ENCODE measurements around the gene PNP.
A peak's percentile ranks its signal among the peaks of the same experiment; 100 is the strongest.

Gene PNP

DNA sequence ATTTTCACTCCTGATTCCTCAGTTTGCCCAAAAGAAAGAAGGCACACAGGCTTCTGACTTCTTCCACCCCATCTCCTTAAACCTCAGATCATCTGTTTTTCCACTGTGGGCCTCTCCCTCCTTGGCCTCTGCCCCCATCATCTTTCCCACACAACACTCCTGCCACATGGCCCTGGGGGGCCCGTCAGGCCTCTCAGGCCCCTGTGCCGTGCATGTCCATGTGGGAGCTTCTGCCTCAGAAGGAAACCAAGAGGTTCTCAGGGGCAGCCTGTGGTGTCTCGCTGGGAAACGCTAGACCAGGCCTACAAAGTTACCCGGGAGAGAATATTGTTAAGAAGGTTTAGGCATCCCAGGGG, 41.2 kb upstream of the PNP start:
- no peaks in the 10 kb centered on the region for H4K20me1 ChIP-seq (ENCODE audit: insufficient read depth, low read length)
- TF ChIP-seq, protein P1, sequence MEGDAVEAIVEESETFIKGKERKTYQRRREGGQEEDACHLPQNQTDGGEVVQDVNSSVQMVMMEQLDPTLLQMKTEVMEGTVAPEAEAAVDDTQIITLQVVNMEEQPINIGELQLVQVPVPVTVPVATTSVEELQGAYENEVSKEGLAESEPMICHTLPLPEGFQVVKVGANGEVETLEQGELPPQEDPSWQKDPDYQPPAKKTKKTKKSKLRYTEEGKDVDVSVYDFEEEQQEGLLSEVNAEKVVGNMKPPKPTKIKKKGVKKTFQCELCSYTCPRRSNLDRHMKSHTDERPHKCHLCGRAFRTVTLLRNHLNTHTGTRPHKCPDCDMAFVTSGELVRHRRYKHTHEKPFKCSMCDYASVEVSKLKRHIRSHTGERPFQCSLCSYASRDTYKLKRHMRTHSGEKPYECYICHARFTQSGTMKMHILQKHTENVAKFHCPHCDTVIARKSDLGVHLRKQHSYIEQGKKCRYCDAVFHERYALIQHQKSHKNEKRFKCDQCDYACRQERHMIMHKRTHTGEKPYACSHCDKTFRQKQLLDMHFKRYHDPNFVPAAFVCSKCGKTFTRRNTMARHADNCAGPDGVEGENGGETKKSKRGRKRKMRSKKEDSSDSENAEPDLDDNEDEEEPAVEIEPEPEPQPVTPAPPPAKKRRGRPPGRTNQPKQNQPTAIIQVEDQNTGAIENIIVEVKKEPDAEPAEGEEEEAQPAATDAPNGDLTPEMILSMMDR (IDR thresholded peaks at IDR 0.05; ENCODE audit: low read length): no peak
- TF ChIP-seq EZH2 (IDR thresholded peaks at IDR 0.05; ENCODE audit: borderline replicate concordance, low read length): no peak
- H3K27ac ChIP-seq (ENCODE audit: low read depth, low read length, poor library complexity, severe bottlenecking): no peak overlapping the region
- H3K4me2 ChIP-seq (ENCODE audit: low read length): peak overlapping the region; percentile 20; the same call in 1 of the 2 replicates
- H2AFZ ChIP-seq (ENCODE audit: low read length): no peak overlapping the region
- no peaks in the 10 kb centered on the region for H3K9me2 ChIP-seq (ENCODE audit: low read depth, low read length)
- H3K9ac ChIP-seq (ENCODE audit: low read length): peak overlapping the region; percentile 24; the same call in 1 of the 2 replicates
- no peaks in the 10 kb centered on the region for H3K9me3 ChIP-seq (ENCODE audit: low read length)
- no peaks in the 10 kb centered on the region for H3K79me2 ChIP-seq (ENCODE audit: insufficient read depth, low read length)
- no peaks in the 10 kb centered on the region for H3K36me3 ChIP-seq (ENCODE audit: insufficient read depth, low read length)
- no peak overlapping the region for H3K4me3 ChIP-seq (ENCODE audit: low read depth, low read length, poor library complexity, severe bottlenecking)
- H3K27me3 ChIP-seq (ENCODE audit: insufficient read depth, low read length): no peaks in the 10 kb centered on the region
- peaks cover 14% of the 10 kb centered on the region for H3K4me1 ChIP-seq (ENCODE audit: insufficient read depth, low read length, severe bottlenecking)
- no peaks in the 10 kb centered on the region for H3F3A ChIP-seq (ENCODE audit: insufficient read depth, low read length)

DNA sequence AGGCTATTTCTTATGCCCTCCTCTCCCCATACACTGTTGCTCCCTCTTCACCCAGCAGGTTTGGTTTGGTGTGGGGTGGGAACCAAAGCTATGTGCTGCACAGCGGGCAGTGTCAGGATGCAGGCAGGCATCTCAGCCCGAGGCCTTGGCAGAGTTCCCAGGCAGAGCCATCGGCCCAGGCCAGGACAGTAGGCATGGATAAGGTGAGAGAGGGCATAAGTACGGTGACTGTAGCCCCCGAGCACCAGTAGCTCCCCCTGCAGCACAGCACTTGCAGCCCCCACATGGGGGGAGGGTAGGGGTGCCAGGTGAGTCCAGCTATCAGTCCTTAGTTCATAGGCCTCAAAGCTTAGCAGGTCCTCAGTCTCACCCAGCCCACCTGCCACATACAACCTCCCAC, 40.4 kb upstream of the PNP start:
- Histone ChIP-seq H3K9ac (ENCODE audit: low read length) (no peak overlapping the region), H3K4me3 (ENCODE audit: low read depth, low read length, poor library complexity, severe bottlenecking) (no peak overlapping the region), H3K4me1 (ENCODE audit: insufficient read depth, low read length, severe bottlenecking) (peaks cover 14% of the 10 kb centered on the region), H2AFZ (ENCODE audit: low read length) (no peak overlapping the region), H3K27ac (ENCODE audit: low read depth, low read length, poor library complexity, severe bottlenecking) (no peak overlapping the region), H3K79me2 (ENCODE audit: insufficient read depth, low read length) (no peaks in the 10 kb centered on the region), H3K27me3 (ENCODE audit: insufficient read depth, low read length) (no peaks in the 10 kb centered on the region), H3K9me2 (ENCODE audit: low read depth, low read length) (no peaks in the 10 kb centered on the region), H3F3A (ENCODE audit: insufficient read depth, low read length) (no peaks in the 10 kb centered on the region), H3K36me3 (ENCODE audit: insufficient read depth, low read length) (no peaks in the 10 kb centered on the region), H3K9me3 (ENCODE audit: low read length) (no peaks in the 10 kb centered on the region), H4K20me1 (ENCODE audit: insufficient read depth, low read length) (no peaks in the 10 kb centered on the region), H3K4me2 (ENCODE audit: low read length) (no peak overlapping the region)
- TF ChIP-seq, protein P1 (IDR thresholded peaks at IDR 0.05; ENCODE audit: low read length): no peak
- TF ChIP-seq EZH2 (IDR thresholded peaks at IDR 0.05; ENCODE audit: borderline replicate concordance, low read length): no peak

DNA sequence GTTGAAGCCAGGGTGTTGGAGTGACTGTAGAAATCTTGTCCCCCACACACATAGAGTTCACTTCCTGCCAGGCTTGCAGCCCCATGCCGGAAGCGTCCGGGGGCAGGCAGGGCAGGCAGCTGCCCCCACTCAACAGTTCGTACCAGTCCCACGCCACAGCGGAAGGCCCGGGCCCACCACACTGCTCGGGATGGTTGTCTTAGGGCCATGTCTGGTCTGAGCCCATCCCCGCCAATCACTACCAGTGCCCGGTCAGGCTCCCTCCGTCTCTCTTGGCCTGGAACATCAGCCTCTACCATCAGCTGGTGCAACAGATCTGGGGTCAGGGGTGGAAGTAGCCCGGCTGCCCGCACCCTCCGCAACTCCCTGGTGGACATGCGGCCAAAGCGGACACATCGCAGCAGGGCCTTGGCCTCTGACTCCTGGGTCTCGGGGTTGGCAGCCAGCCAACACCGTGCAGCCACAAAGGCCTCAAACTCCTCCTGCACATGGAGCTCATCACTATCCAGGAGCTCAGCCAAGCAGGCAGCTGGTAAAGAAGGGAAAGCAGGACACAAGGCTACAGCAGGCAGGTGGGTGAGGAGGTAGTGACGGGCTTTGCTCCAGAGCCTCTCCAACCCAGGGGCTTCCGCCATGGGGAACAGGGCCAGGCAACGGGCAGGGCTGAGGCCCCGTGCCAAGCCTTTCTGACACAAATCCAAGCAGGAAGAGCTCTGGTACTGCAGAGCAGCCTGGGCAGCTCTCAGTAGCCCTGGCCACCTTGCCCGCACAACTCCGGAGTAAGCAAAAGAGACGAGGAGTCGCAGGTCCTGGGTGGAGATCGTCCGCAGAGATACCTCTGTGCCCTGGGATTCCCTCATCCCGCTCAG, 39.2 kb upstream of the PNP start:
- Histone ChIP-seq H3K36me3 (ENCODE audit: insufficient read depth, low read length) (no peaks in the 10 kb centered on the region), H3K9me3 (ENCODE audit: low read length) (no peaks in the 10 kb centered on the region), H3K27ac (ENCODE audit: low read depth, low read length, poor library complexity, severe bottlenecking) (no peak overlapping the region), H3K27me3 (ENCODE audit: insufficient read depth, low read length) (no peaks in the 10 kb centered on the region), H3K79me2 (ENCODE audit: insufficient read depth, low read length) (no peaks in the 10 kb centered on the region), H3K9me2 (ENCODE audit: low read depth, low read length) (no peaks in the 10 kb centered on the region), H3K4me2 (ENCODE audit: low read length) (no peak overlapping the region), H3K9ac (ENCODE audit: low read length) (no peak overlapping the region), H3F3A (ENCODE audit: insufficient read depth, low read length) (no peaks in the 10 kb centered on the region), H4K20me1 (ENCODE audit: insufficient read depth, low read length) (no peaks in the 10 kb centered on the region), H3K4me3 (ENCODE audit: low read depth, low read length, poor library complexity, severe bottlenecking) (no peak overlapping the region), H3K4me1 (ENCODE audit: insufficient read depth, low read length, severe bottlenecking) (peaks cover 14% of the 10 kb centered on the region), H2AFZ (ENCODE audit: low read length) (no peak overlapping the region)
- no peak for TF ChIP-seq EZH2 (IDR thresholded peaks at IDR 0.05; ENCODE audit: borderline replicate concordance, low read length)
- TF ChIP-seq, protein P1 (IDR thresholded peaks at IDR 0.05; ENCODE audit: low read length): no peak

All from OCI-LY1 (cell line).